HG03457 (cell line): ENCODE results near the gene SLC9A4.

ENCODE experiments used
- ATAC-seq: cut with Tn5 transposase; IDR thresholded peaks from one replicate; pipeline ENCODE4 v1.9.1; 2021; ENCODE audit warnings: moderate number of reproducible peaks; ENCODE audit not compliant: unreplicated experiment

Gene SLC9A4

GRCh38 chr2:102473020-102473419, at the start of gene SLC9A4:
Gene SLC9A4 (plus strand): TSS chr2:102473226. CDS start chr2:102473760, 534 bp downstream.
- no peak for ATAC-seq

GRCh38 chr2:102423368-102423767, 49.7 kb upstream of the SLC9A4 start:
- ATAC-seq: no peak

DNA sequence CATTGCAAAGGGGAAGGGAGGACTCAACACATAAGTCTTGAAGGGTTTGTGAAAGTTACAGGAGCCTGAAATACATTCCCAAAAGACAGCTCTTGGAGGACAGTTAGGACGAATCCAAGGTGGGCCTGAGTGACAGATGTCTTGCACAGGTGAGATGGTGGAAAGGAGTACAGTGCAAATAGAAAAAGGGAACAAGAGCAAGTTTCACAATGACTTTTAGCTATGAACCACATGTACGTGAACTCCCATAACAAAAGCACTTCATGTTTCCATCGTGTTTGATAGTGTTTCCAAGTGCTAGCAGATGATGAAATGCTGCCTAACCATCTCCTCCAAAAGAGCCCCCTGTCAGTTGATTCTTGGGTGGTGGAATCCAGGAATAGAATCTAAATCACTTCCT, 48.3 kb upstream of the SLC9A4 start:
- peak; percentile 87 for ATAC-seq

GRCh38 chr2:102425441-102426132, 47.4 kb upstream of the SLC9A4 start:
- ATAC-seq: no peak

- ATAC-seq: no peak
Observed at GRCh38 chr2:102427249-102427648, 45.8 kb upstream of the SLC9A4 start.

DNA sequence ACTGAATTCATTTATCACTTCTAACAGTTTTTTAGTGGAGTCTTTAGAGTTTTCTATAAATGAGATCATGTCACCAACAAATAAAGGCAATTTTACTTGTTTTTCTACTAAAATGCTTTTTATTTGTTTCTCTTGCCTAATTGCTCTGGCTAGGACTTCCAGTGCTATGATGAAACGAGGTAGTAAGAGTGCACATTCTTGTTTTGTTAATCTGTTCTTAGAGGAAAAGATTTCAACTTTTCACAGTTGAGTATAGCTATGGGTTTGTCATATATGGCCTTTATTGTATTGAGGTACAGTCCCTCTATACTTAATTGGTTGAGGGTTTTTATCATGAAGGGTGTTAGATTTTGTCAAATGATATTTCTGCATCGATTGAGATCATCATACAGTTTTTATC, 44.5 kb upstream of the SLC9A4 start:
- no peak for ATAC-seq

DNA sequence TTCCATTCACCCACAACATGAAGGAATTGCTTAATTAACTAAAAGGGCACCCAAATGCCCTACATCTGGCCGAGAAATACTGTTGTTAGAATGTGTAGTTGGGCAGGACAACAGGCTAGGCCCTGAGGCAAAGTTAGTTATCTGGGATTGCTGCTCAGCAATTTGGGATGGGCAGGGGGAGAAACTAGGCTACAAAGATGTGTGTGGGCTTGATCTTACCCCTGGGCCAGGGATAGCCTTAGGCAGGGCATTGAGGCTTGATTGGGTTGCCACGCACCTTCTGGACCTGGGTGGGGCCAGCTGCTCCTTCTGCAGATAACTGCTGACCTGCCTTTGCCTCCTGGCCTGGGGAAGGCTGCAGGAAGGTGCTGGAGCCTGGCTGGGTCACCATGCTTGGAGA, 40.6 kb upstream of the SLC9A4 start:
- ATAC-seq: no peak

- ATAC-seq: no peak
Observed at GRCh38 chr2:102433973-102434654, 38.9 kb upstream of the SLC9A4 start.

GRCh38 chr2:102434655-102435381, 38.2 kb upstream of the SLC9A4 start:
- ATAC-seq: peak; percentile 54

DNA sequence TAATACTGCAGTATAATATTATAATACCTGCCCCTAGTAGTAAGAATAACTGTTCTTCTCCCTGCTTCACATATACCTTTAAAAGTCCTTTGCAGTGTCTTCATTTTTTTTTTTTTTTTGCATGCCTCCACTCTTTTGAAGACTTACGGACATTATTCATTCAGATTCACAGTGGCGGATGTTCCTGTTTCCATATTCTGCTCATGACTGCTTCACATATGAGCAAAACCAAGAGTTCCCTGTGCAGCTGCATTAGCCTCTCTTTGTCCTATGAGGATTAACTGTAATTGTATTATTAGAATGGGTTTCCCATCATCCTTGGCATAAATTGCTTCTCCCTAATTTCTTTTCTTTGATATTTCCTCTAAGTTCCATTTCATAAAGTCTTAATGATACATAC, 37.3 kb upstream of the SLC9A4 start:
- ATAC-seq: no peak

DNA sequence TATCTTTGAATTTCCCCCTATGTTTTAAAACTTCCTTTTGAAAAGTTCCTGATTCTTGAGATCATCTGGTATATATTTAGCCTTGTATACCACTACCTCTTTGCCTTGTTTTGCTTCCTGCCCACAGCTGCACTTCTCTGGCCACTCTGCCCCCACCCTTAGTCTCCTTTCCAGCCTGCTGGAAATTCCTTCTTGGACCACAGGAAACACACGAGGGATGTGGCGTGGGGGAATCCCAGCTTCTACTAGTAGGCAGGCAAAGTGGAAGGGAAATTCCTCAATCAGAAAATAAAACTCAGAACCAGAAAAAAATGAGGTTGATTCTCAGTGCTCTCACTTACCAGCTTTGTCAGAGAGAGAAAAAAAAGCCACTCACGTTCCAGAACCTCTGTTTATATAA, 36.7 kb upstream of the SLC9A4 start:
- ATAC-seq: no peak

DNA sequence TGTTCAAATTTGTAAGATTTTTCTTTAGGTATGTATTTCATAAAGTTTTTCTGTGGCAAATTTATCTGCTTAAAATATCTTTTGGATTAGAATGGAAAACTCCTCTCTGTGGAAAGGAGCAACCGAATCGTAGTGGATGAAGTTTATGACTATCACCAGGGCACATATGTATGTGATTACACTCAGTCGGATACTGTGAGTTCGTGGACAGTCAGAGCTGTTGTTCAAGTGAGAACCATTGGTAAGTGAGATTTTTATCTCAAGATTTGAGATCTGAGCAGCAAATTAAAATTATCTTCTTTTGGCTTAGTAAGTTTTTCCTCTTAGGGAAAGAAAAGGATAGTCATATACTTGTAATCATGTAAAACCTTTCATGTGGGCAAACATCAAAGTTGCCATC, 35.9 kb upstream of the SLC9A4 start:
- no peak for ATAC-seq

GRCh38 chr2:102438111-102438510, 34.9 kb upstream of the SLC9A4 start:
- ATAC-seq: no peak

DNA sequence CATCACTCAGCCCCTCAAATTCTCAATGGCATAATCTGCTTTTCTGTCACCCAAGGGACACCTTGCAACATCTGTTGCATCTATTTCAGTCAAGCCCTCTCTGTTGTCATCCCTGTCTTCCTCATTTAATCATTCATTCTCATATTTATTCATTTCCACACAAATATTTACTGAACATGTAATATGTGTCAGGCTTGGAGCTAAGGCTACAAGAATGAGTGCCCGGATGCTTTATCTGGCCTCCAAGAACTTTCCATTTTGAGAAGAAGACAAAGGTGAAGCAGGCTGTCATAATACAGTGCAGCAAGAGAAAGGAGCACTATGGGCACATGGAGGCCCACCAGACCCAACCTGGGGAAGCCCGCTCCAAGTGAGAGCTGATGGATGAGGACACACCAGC, 34.4 kb upstream of the SLC9A4 start:
- ATAC-seq: no peak

GRCh38 chr2:102439065-102439695, 33.8 kb upstream of the SLC9A4 start:
- ATAC-seq: no peak

- ATAC-seq: no peak
Observed at GRCh38 chr2:102442967-102443828, 29.8 kb upstream of the SLC9A4 start.

GRCh38 chr2:102444233-102444632, 28.8 kb upstream of the SLC9A4 start:
- ATAC-seq: no peak

GRCh38 chr2:102446936-102447335, 26.1 kb upstream of the SLC9A4 start:
- no peak for ATAC-seq

DNA sequence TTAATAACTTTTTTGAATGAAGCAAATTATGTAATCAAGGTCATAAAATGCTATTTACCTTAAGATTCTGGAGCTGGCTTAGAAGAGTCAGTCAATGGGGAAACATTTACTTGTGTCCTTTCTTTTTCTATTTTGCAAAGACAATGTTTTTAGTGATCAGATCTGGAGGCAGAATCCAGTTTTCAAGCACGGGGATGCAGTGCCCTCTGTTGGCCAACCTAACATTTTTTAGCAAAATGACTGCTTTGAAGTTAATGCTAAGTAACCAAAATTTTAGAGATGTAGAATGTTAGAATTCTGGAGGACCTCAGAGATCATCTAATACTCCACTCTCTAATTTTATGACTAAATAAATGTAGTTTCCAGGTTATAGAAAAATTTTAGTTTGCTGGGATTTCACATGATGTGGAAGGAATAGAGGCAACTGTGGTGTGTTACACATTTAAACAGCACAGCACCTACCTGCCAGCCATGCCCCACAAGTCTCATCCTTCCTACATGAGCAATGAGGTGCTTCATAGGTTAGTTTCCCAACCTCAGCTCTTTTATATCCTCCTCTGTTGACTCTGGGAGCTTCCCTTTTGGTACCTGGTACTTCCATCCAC, 23.6 kb upstream of the SLC9A4 start:
- no peak for ATAC-seq

DNA sequence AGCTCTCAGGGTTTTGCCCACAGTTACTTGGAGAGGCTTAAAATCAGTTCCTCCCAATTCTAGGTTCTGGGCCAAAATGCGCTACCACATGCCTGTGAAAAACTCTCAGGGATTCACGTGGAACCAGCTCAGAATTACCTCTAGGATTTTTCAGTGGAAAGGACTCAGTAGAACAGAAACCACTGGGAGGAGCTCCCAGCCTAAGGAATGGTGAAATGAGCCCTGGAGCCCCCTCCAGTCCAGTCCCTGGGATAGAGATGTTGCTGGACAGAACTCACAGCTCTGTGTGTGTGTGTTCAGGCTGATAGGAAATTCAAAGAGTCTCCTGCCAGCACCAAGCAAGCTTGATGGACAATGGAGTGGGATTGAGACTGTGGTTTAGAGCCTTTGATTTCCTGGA, 21.1 kb upstream of the SLC9A4 start:
- ATAC-seq: no peak
